Astrocyte of the spinal cord (primary cell): ENCODE measurements around the gene ZC3H4.

Experiments used
- DNase-seq: peaks from one replicate; pipeline ENCODE4 v3.0.0; 2011; ENCODE audit warnings: low read depth, low spot score
- H3K4me3 ChIP-seq: 2 replicates; pipeline ENCODE4 v1.5.1; 2011; ENCODE audit warnings: low read depth, mild to moderate bottlenecking, low read length, moderate library complexity
- CTCF ChIP-seq: IDR thresholded peaks from 2 replicates; pipeline ENCODE4 v1.5.1; 2012; ENCODE audit warnings: low read depth, mild to moderate bottlenecking, low read length, inconsistent platforms
- in situ Hi-C: cut with HindIII; loops from 2 replicates; pipeline ENCODE4 v1.10.0; 2017; ENCODE audit warnings: low sequenced_read_pairs

Gene ZC3H4

GRCh38 chr19:47023448-47023794 is 90.2 kb downstream of the ZC3H4 start:
- in situ Hi-C loops = no loop called here
- TF ChIP-seq CTCF = no peak
- DNase-seq = no peak
- no peak overlapping the region for H3K4me3 ChIP-seq

- no peak for TF ChIP-seq CTCF
- in situ Hi-C loops = no loop called here
- no peak overlapping the region for H3K4me3 ChIP-seq
- DNase-seq = no peak
Measured at GRCh38 chr19:47022541-47023447, 90.8 kb downstream of the ZC3H4 start.

- DNase-seq = no peak
- H3K4me3 ChIP-seq = no peak overlapping the region
- in situ Hi-C loops = no loop called here
- TF ChIP-seq CTCF = no peak
Measured at GRCh38 chr19:47022140-47022536, 91.4 kb downstream of the ZC3H4 start.

- in situ Hi-C loops = no loop called here
- no peak for DNase-seq
- H3K4me3 ChIP-seq = no peak overlapping the region
- TF ChIP-seq CTCF = no peak
Measured at GRCh38 chr19:47021536-47022139, 91.9 kb downstream of the ZC3H4 start.

GRCh38 chr19:47020992-47021496 is 92.5 kb downstream of the ZC3H4 start:
- in situ Hi-C loops = no loop called here
- no peak for DNase-seq
- peak overlapping the region; percentile 3 for H3K4me3 ChIP-seq
- no peak for TF ChIP-seq CTCF

- TF ChIP-seq CTCF = no peak
- H3K4me3 ChIP-seq = no peak overlapping the region
- in situ Hi-C loops = no loop called here
- no peak for DNase-seq
Measured at GRCh38 chr19:47020132-47020805, 93.3 kb downstream of the ZC3H4 start.
